ENCODE results near the gene CLMN. TPM values are rescaled to one million over a fixed set of nuclear protein-coding genes. Genes with fewer than 3 reads are reported as not detected.
A peak's percentile ranks its signal among the peaks of the same experiment; 100 is the strongest.

CLMN gene
- polyA plus RNA-seq, 3 donors = 22.0 to 33.7 (median 23.2) TPM

- no peak overlapping the region for H3K4me3 Mint-ChIP-seq
- peaks cover 88% of the 10 kb centered on the region for H3K79me2 ChIP-seq (ENCODE audit: insufficient read depth, low read length)
- peaks cover 19 to 20% of the 10 kb centered on the region in 2 donors for H3K36me3 Mint-ChIP-seq
- H3K4me3 ChIP-seq (replicated peaks in 1 of 3; ENCODE audit: low read depth in 2 of 3, low read length in 3 of 3) = no peak overlapping the region
- H3K27ac Mint-ChIP-seq = peak overlapping the region in 2 of 7 donors; percentile 15 to 72
- peaks cover 61% of the 10 kb centered on the region for H3K4me1 Mint-ChIP-seq
- H3K27me3 Mint-ChIP-seq (ENCODE audit: low read depth in 3 of 3) = peaks cover 0 to 1% (median 0%) of the 10 kb centered on the region in 3 donors
- whole genome bisulfite sequencing (ENCODE audit: insufficient coverage) = 94% methylated on average over 2 of the region's 2 CpGs
- peaks cover 3 to 12% of the 10 kb centered on the region in 2 donors for H3K9me3 ChIP-seq (replicated peaks in 1 of 2; ENCODE audit: control insufficient read depth in 1 of 2, insufficient read depth in 1 of 2, low read length in 2 of 2)
- no peak overlapping the region for H3K4me2 ChIP-seq (replicated peaks; ENCODE audit: extremely low read depth, low read length, poor library complexity, severe bottlenecking)
- H3K9ac ChIP-seq (ENCODE audit: insufficient read depth, low read length, poor library complexity, severe bottlenecking) = no peak overlapping the region
- peak overlapping the region in 1 of 2 donors; percentile 79 for H3K27ac ChIP-seq (ENCODE audit: low read depth in 1 of 2, low read length in 2 of 2)
- TF ChIP-seq, protein P1, sequence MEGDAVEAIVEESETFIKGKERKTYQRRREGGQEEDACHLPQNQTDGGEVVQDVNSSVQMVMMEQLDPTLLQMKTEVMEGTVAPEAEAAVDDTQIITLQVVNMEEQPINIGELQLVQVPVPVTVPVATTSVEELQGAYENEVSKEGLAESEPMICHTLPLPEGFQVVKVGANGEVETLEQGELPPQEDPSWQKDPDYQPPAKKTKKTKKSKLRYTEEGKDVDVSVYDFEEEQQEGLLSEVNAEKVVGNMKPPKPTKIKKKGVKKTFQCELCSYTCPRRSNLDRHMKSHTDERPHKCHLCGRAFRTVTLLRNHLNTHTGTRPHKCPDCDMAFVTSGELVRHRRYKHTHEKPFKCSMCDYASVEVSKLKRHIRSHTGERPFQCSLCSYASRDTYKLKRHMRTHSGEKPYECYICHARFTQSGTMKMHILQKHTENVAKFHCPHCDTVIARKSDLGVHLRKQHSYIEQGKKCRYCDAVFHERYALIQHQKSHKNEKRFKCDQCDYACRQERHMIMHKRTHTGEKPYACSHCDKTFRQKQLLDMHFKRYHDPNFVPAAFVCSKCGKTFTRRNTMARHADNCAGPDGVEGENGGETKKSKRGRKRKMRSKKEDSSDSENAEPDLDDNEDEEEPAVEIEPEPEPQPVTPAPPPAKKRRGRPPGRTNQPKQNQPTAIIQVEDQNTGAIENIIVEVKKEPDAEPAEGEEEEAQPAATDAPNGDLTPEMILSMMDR (IDR thresholded peaks at IDR 0.05) = no peak
- no peak for DNase-seq
- H3K9me3 Mint-ChIP-seq = peaks cover 9 to 16% (median 12%) of the 10 kb centered on the region in 7 donors
- H3K4me1 ChIP-seq (ENCODE audit: control insufficient read depth in 1 of 2, insufficient read depth in 2 of 2, low read length in 2 of 2) = peaks cover 46 to 73% of the 10 kb centered on the region in 2 donors
- no peak overlapping the region for H2AFZ ChIP-seq (ENCODE audit: insufficient read depth, low read depth, low read length, poor library complexity, severe bottlenecking)
- peaks cover 0 to 2% of the 10 kb centered on the region in 2 donors for H3K36me3 ChIP-seq (replicated peaks in 1 of 2; ENCODE audit: control insufficient read depth in 1 of 2, insufficient read depth in 2 of 2, low read length in 2 of 2)
- no peaks in the 10 kb centered on the region for H3K27me3 ChIP-seq (ENCODE audit: control insufficient read depth in 2 of 2, insufficient read depth in 2 of 2, low read length in 2 of 2)
- peaks cover 26% of the 10 kb centered on the region for H4K20me1 ChIP-seq (ENCODE audit: insufficient read depth, low read length)
- intact Hi-C loops (cut with micrococcal nuclease) = loop anchor here in 1 of 2 donors (2.0 to 5.0 kb wide), 2 partner anchors 15 to 170 kb away; partner anchors contain the start of gene DICER1
Measured at GRCh38 chr14:95142208-95142607, 177.5 kb downstream of the CLMN start.

DNA sequence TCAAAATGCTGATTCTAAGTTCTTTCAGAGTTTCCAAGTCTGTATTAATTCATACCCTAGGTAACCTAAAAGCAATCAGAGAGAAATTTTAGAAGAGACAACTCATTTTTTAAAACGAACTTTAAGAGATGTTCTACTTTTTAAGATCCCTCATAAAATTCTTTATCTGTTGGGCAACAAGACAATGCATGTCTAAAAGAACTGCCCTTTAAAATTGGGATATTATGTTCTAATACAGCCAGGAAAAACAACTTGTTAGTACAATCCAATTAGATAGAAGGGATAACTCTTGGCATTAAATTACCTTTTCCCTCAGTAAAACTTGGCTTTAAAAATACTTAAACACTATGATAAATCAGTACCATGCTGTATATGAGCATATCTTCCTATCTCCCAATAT lies 178.0 kb downstream of the CLMN start:
- H3K27ac ChIP-seq (ENCODE audit: low read depth in 1 of 2, low read length in 2 of 2) = peak overlapping the region in 1 of 2 donors; percentile 70
- peaks cover 46 to 68% of the 10 kb centered on the region in 2 donors for H3K4me1 ChIP-seq (ENCODE audit: control insufficient read depth in 1 of 2, insufficient read depth in 2 of 2, low read length in 2 of 2)
- TF ChIP-seq, protein P1 (IDR thresholded peaks at IDR 0.05) = no peak
- no peak overlapping the region for H3K4me3 ChIP-seq (replicated peaks in 1 of 3; ENCODE audit: low read depth in 2 of 3, low read length in 3 of 3)
- no peak overlapping the region for H3K9ac ChIP-seq (ENCODE audit: insufficient read depth, low read length, poor library complexity, severe bottlenecking)
- peaks cover 7 to 12% of the 10 kb centered on the region in 2 donors for H3K9me3 ChIP-seq (replicated peaks in 1 of 2; ENCODE audit: control insufficient read depth in 1 of 2, insufficient read depth in 1 of 2, low read length in 2 of 2)
- no peak overlapping the region for H3K4me3 Mint-ChIP-seq
- no peak overlapping the region for H3K4me2 ChIP-seq (replicated peaks; ENCODE audit: extremely low read depth, low read length, poor library complexity, severe bottlenecking)
- peak overlapping the region in 3 of 7 donors; percentile 36 to 90 (median 83) for H3K27ac Mint-ChIP-seq
- H2AFZ ChIP-seq (ENCODE audit: insufficient read depth, low read depth, low read length, poor library complexity, severe bottlenecking) = no peak overlapping the region
- DNase-seq = no peak
- H3K27me3 Mint-ChIP-seq (ENCODE audit: low read depth in 3 of 3) = peaks cover 0 to 3% (median 0%) of the 10 kb centered on the region in 3 donors
- H4K20me1 ChIP-seq (ENCODE audit: insufficient read depth, low read length) = peaks cover 27% of the 10 kb centered on the region
- H3K36me3 Mint-ChIP-seq = peaks cover 19 to 22% of the 10 kb centered on the region in 2 donors
- peaks cover 0 to 2% of the 10 kb centered on the region in 2 donors for H3K36me3 ChIP-seq (replicated peaks in 1 of 2; ENCODE audit: control insufficient read depth in 1 of 2, insufficient read depth in 2 of 2, low read length in 2 of 2)
- intact Hi-C loops (cut with micrococcal nuclease) = loop anchor here in 1 of 2 donors (2.0 to 5.0 kb wide), 2 partner anchors 15 to 171 kb away; partner anchors contain the start of gene DICER1
- H3K27me3 ChIP-seq (ENCODE audit: control insufficient read depth in 2 of 2, insufficient read depth in 2 of 2, low read length in 2 of 2) = no peaks in the 10 kb centered on the region
- WGBS (ENCODE audit: insufficient coverage) = no CpG with 5 or more reads among the region's 1 CpG
- peaks cover 57% of the 10 kb centered on the region for H3K4me1 Mint-ChIP-seq
- H3K79me2 ChIP-seq (ENCODE audit: insufficient read depth, low read length) = peaks cover 88% of the 10 kb centered on the region
- H3K9me3 Mint-ChIP-seq = peaks cover 12 to 21% (median 16%) of the 10 kb centered on the region in 7 donors
